ENCODE results near the gene ROS1.

The ROS1 gene

GRCh38 chr6:117411474-117411873 is 14.3 kb downstream of the ROS1 start:
- no peak overlapping the region for H3K4me3 ChIP-seq (ENCODE audit: low read depth, low read length)
- TF ChIP-seq, protein P1, sequence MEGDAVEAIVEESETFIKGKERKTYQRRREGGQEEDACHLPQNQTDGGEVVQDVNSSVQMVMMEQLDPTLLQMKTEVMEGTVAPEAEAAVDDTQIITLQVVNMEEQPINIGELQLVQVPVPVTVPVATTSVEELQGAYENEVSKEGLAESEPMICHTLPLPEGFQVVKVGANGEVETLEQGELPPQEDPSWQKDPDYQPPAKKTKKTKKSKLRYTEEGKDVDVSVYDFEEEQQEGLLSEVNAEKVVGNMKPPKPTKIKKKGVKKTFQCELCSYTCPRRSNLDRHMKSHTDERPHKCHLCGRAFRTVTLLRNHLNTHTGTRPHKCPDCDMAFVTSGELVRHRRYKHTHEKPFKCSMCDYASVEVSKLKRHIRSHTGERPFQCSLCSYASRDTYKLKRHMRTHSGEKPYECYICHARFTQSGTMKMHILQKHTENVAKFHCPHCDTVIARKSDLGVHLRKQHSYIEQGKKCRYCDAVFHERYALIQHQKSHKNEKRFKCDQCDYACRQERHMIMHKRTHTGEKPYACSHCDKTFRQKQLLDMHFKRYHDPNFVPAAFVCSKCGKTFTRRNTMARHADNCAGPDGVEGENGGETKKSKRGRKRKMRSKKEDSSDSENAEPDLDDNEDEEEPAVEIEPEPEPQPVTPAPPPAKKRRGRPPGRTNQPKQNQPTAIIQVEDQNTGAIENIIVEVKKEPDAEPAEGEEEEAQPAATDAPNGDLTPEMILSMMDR (IDR thresholded peaks at IDR 0.05; ENCODE audit: borderline replicate concordance, insufficient read depth, low read depth, low read length) = no peak

- no peak overlapping the region for H3K4me3 ChIP-seq (ENCODE audit: low read depth, low read length)
Measured at GRCh38 chr6:117409863-117410262, 15.9 kb downstream of the ROS1 start.

GRCh38 chr6:117409420-117409819 is 16.3 kb downstream of the ROS1 start:
- TF ChIP-seq, protein P1 (IDR thresholded peaks at IDR 0.05; ENCODE audit: borderline replicate concordance, insufficient read depth, low read depth, low read length) = no peak
- no peak overlapping the region for H3K4me3 ChIP-seq (ENCODE audit: low read depth, low read length)

More at GRCh38 chr6:117409863-117410262, 15.9 kb downstream of the ROS1 start:
- TF ChIP-seq, protein P1 (IDR thresholded peaks at IDR 0.05; ENCODE audit: borderline replicate concordance, insufficient read depth, low read depth, low read length) = no peak

DNA sequence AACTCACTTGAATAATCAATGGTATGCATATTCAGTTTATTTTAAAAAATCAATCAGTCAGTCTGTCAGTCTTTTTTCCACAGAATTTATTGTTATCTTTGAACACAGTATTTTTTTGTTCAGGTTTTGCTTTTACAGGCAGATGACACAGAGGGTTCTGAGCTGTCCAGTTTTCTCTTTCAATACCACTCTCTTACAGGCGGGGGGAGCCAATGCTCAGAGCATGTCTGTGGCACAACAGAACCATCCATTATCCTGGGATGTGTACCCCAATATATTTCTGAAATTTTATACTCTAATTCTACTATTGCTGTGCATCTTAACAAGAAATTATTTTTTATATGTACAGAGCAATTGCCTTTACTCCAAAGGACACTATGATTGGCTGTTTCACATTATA is 21.2 kb downstream of the ROS1 start:
- no peak overlapping the region for H3K4me3 ChIP-seq (ENCODE audit: low read depth, low read length)
- TF ChIP-seq, protein P1 (IDR thresholded peaks at IDR 0.05; ENCODE audit: borderline replicate concordance, insufficient read depth, low read depth, low read length) = no peak

DNA sequence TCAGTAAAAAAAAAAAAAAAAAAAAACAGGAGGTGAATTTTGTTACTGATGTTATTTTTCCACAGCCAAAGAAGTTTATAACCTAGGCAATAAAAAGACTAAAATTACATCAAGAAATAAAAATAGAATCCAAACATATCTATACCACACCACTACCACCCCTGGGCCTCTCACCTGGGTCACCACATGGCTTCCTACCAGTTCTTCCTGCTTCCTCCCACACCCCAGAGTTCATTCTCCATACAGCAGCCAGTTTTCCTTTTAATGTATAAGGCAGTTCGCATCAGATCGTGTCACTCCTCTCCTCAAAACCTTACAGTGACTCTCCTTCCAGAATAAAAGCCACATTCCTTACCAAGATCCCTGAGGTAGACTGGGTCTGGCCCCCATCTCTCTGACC is 23.9 kb downstream of the ROS1 start:
- H3K4me3 ChIP-seq (ENCODE audit: low read depth, low read length) = no peak overlapping the region
- TF ChIP-seq, protein P1 (IDR thresholded peaks at IDR 0.05; ENCODE audit: borderline replicate concordance, insufficient read depth, low read depth, low read length) = no peak

DNA sequence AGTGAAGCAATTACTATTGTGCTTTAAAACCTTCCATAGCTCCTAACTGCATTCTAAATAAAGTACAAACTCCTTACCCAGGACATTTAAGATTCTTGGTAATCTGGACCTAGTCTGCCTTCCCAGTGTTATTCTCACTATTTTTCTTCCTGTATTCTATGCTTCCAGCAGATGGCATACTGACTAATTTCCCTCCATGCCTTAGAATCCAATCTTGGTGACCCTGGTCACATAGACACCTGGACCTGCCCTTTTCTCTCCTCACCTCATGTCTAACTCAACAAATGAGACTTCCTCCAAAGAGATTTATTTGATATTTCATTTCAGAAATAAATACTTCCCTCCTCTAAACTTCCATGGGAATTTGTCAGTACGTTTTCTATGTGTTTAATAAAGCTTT is 25.8 kb downstream of the ROS1 start:
- TF ChIP-seq, protein P1 (IDR thresholded peaks at IDR 0.05; ENCODE audit: borderline replicate concordance, insufficient read depth, low read depth, low read length) = no peak
- H3K4me3 ChIP-seq (ENCODE audit: low read depth, low read length) = no peak overlapping the region

- TF ChIP-seq, protein P1 (IDR thresholded peaks at IDR 0.05; ENCODE audit: borderline replicate concordance, insufficient read depth, low read depth, low read length) = no peak
- H3K4me3 ChIP-seq (ENCODE audit: low read depth, low read length) = no peak overlapping the region
Measured at GRCh38 chr6:117399126-117399525, 26.6 kb downstream of the ROS1 start.

Data from GM12875 (cell line).